Fibroblast of lung (primary cell): ENCODE measurements around the gene ARSK. TPM values are rescaled to one million over a fixed set of nuclear protein-coding genes. Genes with fewer than 3 reads are reported as not detected.

Experiments
- DNase-seq, 2 donors: peaks; one replicate each; pipeline versions ENCODE4 v3.0.0 to v3.0.0-alpha.2; 2010; ENCODE audit warnings: low read depth in 2 of 2
- H2AFZ ChIP-seq: 2 replicates; pipeline ENCODE4 v1.5.1; 2012; ENCODE audit warnings: low read length, control low read depth, inconsistent platforms
- H3K27ac ChIP-seq: 2 replicates; pipeline ENCODE4 v1.5.1; 2011; ENCODE audit warnings: low read length, control low read depth; ENCODE audit not compliant: insufficient read depth
- H3K27me3 ChIP-seq: 2 replicates; pipeline ENCODE4 v1.5.1; 2011; ENCODE audit warnings: mild to moderate bottlenecking, low read length; ENCODE audit not compliant: control insufficient read depth, insufficient read depth
- H3K36me3 ChIP-seq: 2 replicates; pipeline ENCODE4 v1.5.1; 2011; ENCODE audit warnings: low read length; ENCODE audit not compliant: control insufficient read depth, insufficient read depth
- H3K4me1 ChIP-seq: 2 replicates; pipeline ENCODE4 v1.5.1; 2011; ENCODE audit warnings: low read length; ENCODE audit not compliant: control insufficient read depth, insufficient read depth; ENCODE audit errors: extremely low read depth
- H3K4me2 ChIP-seq: 2 replicates; pipeline ENCODE4 v1.5.1; 2011; ENCODE audit warnings: low read length, control low read depth; ENCODE audit not compliant: insufficient read depth; ENCODE audit errors: extremely low read depth
- H3K4me3 ChIP-seq, 4 experiments: fragments of 200-600 bp in 1 of 4; sonication (generic) in 1 of 4; replicated peaks in 1 of 4; 2 replicates each; pipeline ENCODE4 v1.5.1; 2011 to 2016; ENCODE audit warnings: low read length in 4 of 4, low read depth in 3 of 4, mild to moderate bottlenecking in 3 of 4, control low read depth in 2 of 4, inconsistent platforms in 1 of 4, mixed read lengths in 1 of 4; ENCODE audit not compliant: insufficient read depth in 1 of 4; ENCODE audit errors: control extremely low read depth in 1 of 4
- H3K79me2 ChIP-seq: 2 replicates; pipeline ENCODE4 v1.5.1; 2012; ENCODE audit warnings: mild to moderate bottlenecking, low read length, inconsistent platforms; ENCODE audit not compliant: control insufficient read depth, insufficient read depth
- H3K9ac ChIP-seq: 2 replicates; pipeline ENCODE4 v1.5.1; 2011; ENCODE audit warnings: mild to moderate bottlenecking, low read length, control low read depth; ENCODE audit not compliant: insufficient read depth
- H3K9me3 ChIP-seq: 2 replicates; pipeline ENCODE4 v1.5.1; 2012; ENCODE audit warnings: low read depth, low read length; ENCODE audit not compliant: control insufficient read depth, insufficient read depth
- H4K20me1 ChIP-seq: 2 replicates; pipeline ENCODE4 v1.5.1; 2011; ENCODE audit warnings: low read length; ENCODE audit not compliant: control insufficient read depth, insufficient read depth; ENCODE audit errors: extremely low read depth
- CTCF ChIP-seq, 2 donors: IDR thresholded peaks in 1 of 2; conservative IDR thresholded peaks in 1 of 2; 1 replicate in 1 of 2; 2 replicates in 1 of 2; pipeline ENCODE4 v1.5.1; 2011 to 2012; ENCODE audit warnings: low read length in 2 of 2, control low read depth in 1 of 2, inconsistent platforms in 1 of 2, low read depth in 1 of 2, mild to moderate bottlenecking in 1 of 2
- EZH2 ChIP-seq: IDR thresholded peaks from 2 replicates; pipeline ENCODE4 v1.5.1; 2012; ENCODE audit warnings: low read length, control low read depth, mild to moderate bottlenecking; ENCODE audit errors: missing control alignments
- polyA plus RNA-seq, 2 donors: library from polyadenylated mRNA; depleted of rRNA in 1 of 2; stranded (reverse) in 1 of 2; unstranded in 1 of 2; fragments of >200 nt; gene quantifications; 2 replicates each; pipeline ENCODE4 v1.2.1, GENCODE V29; 2011 to 2012; ENCODE audit warnings: missing spikeins in 1 of 2
- total RNA-seq: library from RNA; depleted of rRNA; stranded (reverse); fragments of >200 nt; gene quantifications from 2 replicates; pipeline ENCODE4 v1.2.1, GENCODE V29; 2014

The ARSK gene
- total and polyA plus RNA-seq, 2 donors (not counting 1 experiment from before 2014, with no cell fraction given) = 19.3 to 37.3 TPM

- Histone ChIP-seq H3K9ac (no peak overlapping the region), H3K4me1 (no peaks in the 10 kb centered on the region), H3K4me2 (no peak overlapping the region), H3K27ac (no peak overlapping the region), H3K4me3 (no peak overlapping the region), H4K20me1 (no peaks in the 10 kb centered on the region), H3K27me3 (no peaks in the 10 kb centered on the region), H3K36me3 (peaks cover 11% of the 10 kb centered on the region), H3K79me2 (no peaks in the 10 kb centered on the region), H3K9me3 (no peaks in the 10 kb centered on the region), H2AFZ (no peak overlapping the region)
- no peak for DNase-seq
- TF ChIP-seq CTCF (conservative IDR thresholded peaks at IDR 0.05 in 1 of 2, IDR thresholded peaks at IDR 0.05 in 1 of 2; ENCODE audit: low read depth in 1 of 2, low read length in 2 of 2) = no peak
- no peak for TF ChIP-seq EZH2
Measured at GRCh38 chr5:95511606-95512005, 43.3 kb upstream of the ARSK start.

- Histone ChIP-seq H3K79me2 (no peaks in the 10 kb centered on the region), H3K36me3 (peaks cover 6% of the 10 kb centered on the region), H3K9me3 (no peaks in the 10 kb centered on the region), H3K27me3 (no peaks in the 10 kb centered on the region), H3K27ac (no peak overlapping the region), H3K4me3 (no peak overlapping the region), H3K9ac (no peak overlapping the region), H3K4me1 (no peaks in the 10 kb centered on the region), H4K20me1 (no peaks in the 10 kb centered on the region), H2AFZ (no peak overlapping the region), H3K4me2 (no peak overlapping the region)
- DNase-seq = no peak
- TF ChIP-seq EZH2 (no peak), CTCF (conservative IDR thresholded peaks at IDR 0.05 in 1 of 2, IDR thresholded peaks at IDR 0.05 in 1 of 2; ENCODE audit: low read depth in 1 of 2, low read length in 2 of 2) (no peak)
Measured at GRCh38 chr5:95518417-95518816, 36.5 kb upstream of the ARSK start.

- Histone ChIP-seq H3K4me3 (no peak overlapping the region), H3K79me2 (no peaks in the 10 kb centered on the region), H4K20me1 (no peaks in the 10 kb centered on the region), H3K9ac (no peak overlapping the region), H3K27ac (no peak overlapping the region), H3K36me3 (peaks cover 5% of the 10 kb centered on the region), H3K4me2 (no peak overlapping the region), H3K9me3 (no peaks in the 10 kb centered on the region), H2AFZ (no peak overlapping the region), H3K27me3 (no peaks in the 10 kb centered on the region), H3K4me1 (no peaks in the 10 kb centered on the region)
- no peak for TF ChIP-seq EZH2
- no peak for TF ChIP-seq CTCF (conservative IDR thresholded peaks at IDR 0.05 in 1 of 2, IDR thresholded peaks at IDR 0.05 in 1 of 2; ENCODE audit: low read depth in 1 of 2, low read length in 2 of 2)
- DNase-seq = no peak
Measured at GRCh38 chr5:95519151-95519550, 35.8 kb upstream of the ARSK start.
